GM13977 (cell line): ENCODE measurements around the gene GAGE12G.
"Not testable (repeated sequence)": the region's sequence is repeated elsewhere in the genome, so short reads cannot be mapped to it uniquely, and the experiment has no call there.

Experiments
- DNase-seq: peaks from one replicate; pipeline ENCODE4 v3.0.0; 2012; ENCODE audit warnings: low spot score
- in situ Hi-C: fragments of 300-500 bp; cut with MboI; formaldehyde crosslinking; loops from one replicate; pipeline ENCODE4 v1.12.0; 2022; ENCODE audit warnings: low sequenced_read_pairs, low pct_unique_long_range_greater_than_20kb, mixed read lengths, inconsistent platforms; ENCODE audit not compliant: unreplicated experiment
- TF ChIP-seq, protein P1 (sequence below): IDR thresholded peaks from 2 replicates; pipeline ENCODE4 v1.5.1; 2012; ENCODE audit warnings: mild to moderate bottlenecking, control low read depth; ENCODE audit not compliant: insufficient read depth; ENCODE audit errors: extremely low read depth, missing control alignments

The GAGE12G gene

DNA sequence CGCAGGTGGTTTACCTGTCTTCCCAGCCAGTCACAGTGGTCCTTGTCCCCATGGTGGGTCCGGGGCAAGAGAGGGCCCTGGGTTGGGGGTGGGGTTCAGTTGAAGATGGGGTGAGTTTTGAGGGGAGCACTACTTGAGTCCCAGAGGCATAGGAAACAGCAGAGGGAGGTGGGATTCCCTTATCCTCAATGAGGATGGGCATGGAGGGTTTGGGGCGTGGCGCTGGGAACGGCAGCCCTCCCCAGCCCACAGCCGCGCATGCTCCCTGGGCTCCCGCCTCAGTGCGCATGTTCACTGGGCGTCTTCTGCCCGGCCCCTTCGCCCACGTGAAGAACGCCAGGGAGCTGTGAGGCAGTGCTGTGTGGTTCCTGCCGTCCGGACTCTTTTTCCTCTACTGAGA lies at the start of gene GAGE12G:
GAGE12G (plus strand) TSS at position 301 of the 400 bp plus-strand sequence. CDS start 1,155 bp downstream, outside the sequence.
- in situ Hi-C loops, DNase-seq: not testable (repeated sequence)

DNA sequence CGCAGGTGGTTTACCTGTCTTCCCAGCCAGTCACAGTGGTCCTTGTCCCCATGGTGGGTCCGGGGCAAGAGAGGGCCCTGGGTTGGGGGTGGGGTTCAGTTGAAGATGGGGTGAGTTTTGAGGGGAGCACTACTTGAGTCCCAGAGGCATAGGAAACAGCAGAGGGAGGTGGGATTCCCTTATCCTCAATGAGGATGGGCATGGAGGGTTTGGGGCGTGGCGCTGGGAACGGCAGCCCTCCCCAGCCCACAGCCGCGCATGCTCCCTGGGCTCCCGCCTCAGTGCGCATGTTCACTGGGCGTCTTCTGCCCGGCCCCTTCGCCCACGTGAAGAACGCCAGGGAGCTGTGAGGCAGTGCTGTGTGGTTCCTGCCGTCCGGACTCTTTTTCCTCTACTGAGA lies 38.3 kb upstream of the GAGE12G start, which contains the start of gene GAGE12C:
GAGE12C (plus strand) TSS at position 301 of the 400 bp plus-strand sequence. CDS start 1,155 bp downstream, outside the sequence.
- in situ Hi-C loops, DNase-seq: not testable (repeated sequence)

DNA sequence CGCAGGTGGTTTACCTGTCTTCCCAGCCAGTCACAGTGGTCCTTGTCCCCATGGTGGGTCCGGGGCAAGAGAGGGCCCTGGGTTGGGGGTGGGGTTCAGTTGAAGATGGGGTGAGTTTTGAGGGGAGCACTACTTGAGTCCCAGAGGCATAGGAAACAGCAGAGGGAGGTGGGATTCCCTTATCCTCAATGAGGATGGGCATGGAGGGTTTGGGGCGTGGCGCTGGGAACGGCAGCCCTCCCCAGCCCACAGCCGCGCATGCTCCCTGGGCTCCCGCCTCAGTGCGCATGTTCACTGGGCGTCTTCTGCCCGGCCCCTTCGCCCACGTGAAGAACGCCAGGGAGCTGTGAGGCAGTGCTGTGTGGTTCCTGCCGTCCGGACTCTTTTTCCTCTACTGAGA lies 28.8 kb upstream of the GAGE12G start, which contains the start of gene GAGE12D:
GAGE12D (plus strand) TSS at position 301 of the 400 bp plus-strand sequence. CDS start 1,155 bp downstream, outside the sequence.
- DNase-seq, in situ Hi-C loops: not testable (repeated sequence)

DNA sequence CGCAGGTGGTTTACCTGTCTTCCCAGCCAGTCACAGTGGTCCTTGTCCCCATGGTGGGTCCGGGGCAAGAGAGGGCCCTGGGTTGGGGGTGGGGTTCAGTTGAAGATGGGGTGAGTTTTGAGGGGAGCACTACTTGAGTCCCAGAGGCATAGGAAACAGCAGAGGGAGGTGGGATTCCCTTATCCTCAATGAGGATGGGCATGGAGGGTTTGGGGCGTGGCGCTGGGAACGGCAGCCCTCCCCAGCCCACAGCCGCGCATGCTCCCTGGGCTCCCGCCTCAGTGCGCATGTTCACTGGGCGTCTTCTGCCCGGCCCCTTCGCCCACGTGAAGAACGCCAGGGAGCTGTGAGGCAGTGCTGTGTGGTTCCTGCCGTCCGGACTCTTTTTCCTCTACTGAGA lies 19.2 kb upstream of the GAGE12G start, which contains the start of gene GAGE12E:
GAGE12E (plus strand) TSS at position 301 of the 400 bp plus-strand sequence. CDS start 1,155 bp downstream, outside the sequence.
- DNase-seq, in situ Hi-C loops: not testable (repeated sequence)

DNA sequence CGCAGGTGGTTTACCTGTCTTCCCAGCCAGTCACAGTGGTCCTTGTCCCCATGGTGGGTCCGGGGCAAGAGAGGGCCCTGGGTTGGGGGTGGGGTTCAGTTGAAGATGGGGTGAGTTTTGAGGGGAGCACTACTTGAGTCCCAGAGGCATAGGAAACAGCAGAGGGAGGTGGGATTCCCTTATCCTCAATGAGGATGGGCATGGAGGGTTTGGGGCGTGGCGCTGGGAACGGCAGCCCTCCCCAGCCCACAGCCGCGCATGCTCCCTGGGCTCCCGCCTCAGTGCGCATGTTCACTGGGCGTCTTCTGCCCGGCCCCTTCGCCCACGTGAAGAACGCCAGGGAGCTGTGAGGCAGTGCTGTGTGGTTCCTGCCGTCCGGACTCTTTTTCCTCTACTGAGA lies 9.7 kb upstream of the GAGE12G start, which contains the start of gene GAGE12F:
GAGE12F (plus strand) TSS at position 301 of the 400 bp plus-strand sequence. CDS start 1,155 bp downstream, outside the sequence.
- in situ Hi-C loops, DNase-seq: not testable (repeated sequence)

DNA sequence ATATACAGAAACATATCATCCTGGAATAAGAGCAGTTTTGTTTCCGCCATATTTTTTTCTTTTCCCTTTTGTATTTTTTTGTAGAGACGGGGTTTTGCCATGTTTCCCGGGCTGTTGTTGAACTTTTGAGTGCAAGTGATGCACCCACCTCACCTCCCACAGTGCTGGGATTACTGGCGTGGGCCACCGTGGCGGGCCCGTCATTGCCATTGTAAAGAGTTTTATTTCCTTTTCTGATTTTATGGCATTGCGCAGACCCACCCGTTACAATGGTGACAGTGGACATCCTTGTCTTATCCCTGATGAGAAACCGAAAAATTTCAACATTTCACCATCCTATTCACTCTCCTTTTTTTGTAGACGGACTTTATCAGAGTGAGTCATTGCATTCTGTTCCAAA lies 1.5 kb upstream of the GAGE12G start:
- DNase-seq, in situ Hi-C loops: not testable (repeated sequence)

DNA sequence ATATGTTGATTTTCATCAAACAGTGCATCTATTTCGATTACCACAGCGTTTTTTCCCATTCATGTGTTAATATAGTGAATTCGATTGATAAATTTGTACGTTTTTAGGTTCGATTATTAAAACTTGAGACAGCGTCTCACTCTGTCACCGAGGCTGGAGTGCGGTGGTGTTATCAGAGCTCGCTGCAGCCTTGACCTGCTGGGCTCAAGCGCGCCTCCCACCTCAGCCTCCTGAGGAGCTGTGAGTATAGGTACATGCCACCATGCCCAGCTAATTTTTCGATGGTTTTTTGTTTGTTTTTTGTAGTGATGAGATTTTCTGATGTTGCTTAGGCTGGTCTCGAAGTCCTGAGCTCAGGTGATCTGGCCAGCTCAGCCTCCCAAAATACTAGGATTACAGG lies 1.0 kb upstream of the GAGE12G start:
- DNase-seq, in situ Hi-C loops: not testable (repeated sequence)

DNA sequence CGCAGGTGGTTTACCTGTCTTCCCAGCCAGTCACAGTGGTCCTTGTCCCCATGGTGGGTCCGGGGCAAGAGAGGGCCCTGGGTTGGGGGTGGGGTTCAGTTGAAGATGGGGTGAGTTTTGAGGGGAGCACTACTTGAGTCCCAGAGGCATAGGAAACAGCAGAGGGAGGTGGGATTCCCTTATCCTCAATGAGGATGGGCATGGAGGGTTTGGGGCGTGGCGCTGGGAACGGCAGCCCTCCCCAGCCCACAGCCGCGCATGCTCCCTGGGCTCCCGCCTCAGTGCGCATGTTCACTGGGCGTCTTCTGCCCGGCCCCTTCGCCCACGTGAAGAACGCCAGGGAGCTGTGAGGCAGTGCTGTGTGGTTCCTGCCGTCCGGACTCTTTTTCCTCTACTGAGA lies 9.4 kb downstream of the GAGE12G start, which contains the start of gene GAGE12H:
GAGE12H (plus strand) TSS at position 301 of the 400 bp plus-strand sequence. CDS start 1,155 bp downstream, outside the sequence.
- DNase-seq, in situ Hi-C loops: not testable (repeated sequence)

- in situ Hi-C loops: not testable (repeated sequence)
Measured at GRCh38 chrX:49589196-49589595, 19.0 kb downstream of the GAGE12G start, which contains the start of gene GAGE2A. TSS of gene GAGE2A (plus strand) at chrX:49589496. CDS start at chrX:49590651, 1,155 bp downstream.

DNA sequence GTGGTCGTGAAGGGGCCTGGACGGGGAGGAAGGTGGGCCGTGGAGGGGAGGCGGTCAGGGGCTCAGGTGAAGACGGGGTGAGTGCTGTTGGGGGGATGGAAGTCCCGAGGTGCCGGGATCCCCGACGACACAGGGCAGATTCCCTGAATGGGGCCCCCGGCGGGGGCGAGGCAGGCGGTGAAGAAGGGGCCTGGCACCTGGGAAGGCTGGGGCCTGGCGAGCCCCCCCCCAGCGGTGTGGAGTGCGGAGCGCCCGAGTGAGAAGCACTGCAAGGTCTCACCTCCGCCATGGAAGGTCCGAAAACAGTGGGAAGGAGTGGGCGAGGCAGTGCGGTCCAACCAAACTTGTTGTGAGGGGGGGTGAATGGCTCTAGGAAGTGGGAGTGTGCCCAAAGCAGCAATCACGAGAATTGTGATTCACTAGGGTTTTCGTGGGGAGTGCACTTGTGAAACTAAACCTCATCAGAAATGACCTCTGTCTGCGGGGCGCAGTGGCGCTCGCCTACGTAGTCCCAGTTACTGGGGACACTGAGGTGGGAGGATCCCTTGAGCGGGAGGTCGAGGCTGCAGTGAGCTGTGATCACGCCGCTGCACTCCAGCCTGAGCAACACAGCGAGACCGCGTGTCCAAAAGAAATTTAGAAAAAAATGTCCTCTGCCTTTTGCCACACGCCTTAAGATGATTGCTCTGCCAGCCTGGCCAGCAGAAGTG lies 19.7 kb downstream of the GAGE12G start:
- in situ Hi-C loops, DNase-seq: not testable (repeated sequence)

More at GRCh38 chrX:49589196-49589595, 19.0 kb downstream of the GAGE12G start, which contains the start of gene GAGE2A:
- not testable (repeated sequence) for DNase-seq

GRCh38 chrX:49590488-49590887 lies 20.3 kb downstream of the GAGE12G start:
- DNase-seq, in situ Hi-C loops: not testable (repeated sequence)

DNA sequence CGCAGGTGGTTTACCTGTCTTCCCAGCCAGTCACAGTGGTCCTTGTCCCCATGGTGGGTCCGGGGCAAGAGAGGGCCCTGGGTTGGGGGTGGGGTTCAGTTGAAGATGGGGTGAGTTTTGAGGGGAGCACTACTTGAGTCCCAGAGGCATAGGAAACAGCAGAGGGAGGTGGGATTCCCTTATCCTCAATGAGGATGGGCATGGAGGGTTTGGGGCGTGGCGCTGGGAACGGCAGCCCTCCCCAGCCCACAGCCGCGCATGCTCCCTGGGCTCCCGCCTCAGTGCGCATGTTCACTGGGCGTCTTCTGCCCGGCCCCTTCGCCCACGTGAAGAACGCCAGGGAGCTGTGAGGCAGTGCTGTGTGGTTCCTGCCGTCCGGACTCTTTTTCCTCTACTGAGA lies 28.5 kb downstream of the GAGE12G start, which contains the start of gene GAGE1:
GAGE1 (plus strand) TSS at position 301 of the 400 bp plus-strand sequence. CDS start 1,155 bp downstream, outside the sequence.
- DNase-seq, in situ Hi-C loops: not testable (repeated sequence)

DNA sequence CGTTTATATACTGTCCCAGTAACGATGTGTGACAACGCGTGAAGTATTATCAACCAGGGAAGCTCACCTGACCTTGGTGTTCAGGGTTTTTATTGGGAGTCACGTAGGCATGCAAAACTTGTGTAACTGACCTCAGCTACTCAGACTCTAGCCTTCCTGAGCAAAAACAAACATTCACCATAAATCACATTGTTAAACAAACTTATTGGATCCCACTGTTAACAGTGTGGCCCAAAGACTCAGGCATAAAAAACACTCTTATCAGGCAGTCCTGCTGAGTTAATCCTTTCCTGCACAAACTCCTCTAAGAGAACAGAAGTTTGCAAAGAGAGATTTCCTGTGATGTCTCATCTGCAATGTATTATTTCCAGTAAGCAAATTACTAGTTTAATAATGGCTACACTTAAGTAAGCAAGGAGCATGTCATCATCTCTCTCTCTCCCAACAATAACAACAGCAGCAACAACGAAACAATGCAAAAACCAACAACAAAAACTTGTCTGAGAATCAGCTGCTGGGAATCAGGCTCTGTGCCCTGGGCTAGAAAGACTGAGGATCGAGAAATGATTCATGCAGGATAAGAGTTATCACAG lies 40.6 kb downstream of the GAGE12G start:
- in situ Hi-C loops: no loop called here
- TF ChIP-seq, protein P1, sequence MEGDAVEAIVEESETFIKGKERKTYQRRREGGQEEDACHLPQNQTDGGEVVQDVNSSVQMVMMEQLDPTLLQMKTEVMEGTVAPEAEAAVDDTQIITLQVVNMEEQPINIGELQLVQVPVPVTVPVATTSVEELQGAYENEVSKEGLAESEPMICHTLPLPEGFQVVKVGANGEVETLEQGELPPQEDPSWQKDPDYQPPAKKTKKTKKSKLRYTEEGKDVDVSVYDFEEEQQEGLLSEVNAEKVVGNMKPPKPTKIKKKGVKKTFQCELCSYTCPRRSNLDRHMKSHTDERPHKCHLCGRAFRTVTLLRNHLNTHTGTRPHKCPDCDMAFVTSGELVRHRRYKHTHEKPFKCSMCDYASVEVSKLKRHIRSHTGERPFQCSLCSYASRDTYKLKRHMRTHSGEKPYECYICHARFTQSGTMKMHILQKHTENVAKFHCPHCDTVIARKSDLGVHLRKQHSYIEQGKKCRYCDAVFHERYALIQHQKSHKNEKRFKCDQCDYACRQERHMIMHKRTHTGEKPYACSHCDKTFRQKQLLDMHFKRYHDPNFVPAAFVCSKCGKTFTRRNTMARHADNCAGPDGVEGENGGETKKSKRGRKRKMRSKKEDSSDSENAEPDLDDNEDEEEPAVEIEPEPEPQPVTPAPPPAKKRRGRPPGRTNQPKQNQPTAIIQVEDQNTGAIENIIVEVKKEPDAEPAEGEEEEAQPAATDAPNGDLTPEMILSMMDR: no peak
- DNase-seq: no peak
